Measurements from ENCODE around the gene NNMT. TPM values are rescaled to one million over a fixed set of nuclear protein-coding genes. Genes with fewer than 3 reads are reported as not detected.

NNMT gene
- total and polyA plus RNA-seq, 8 donors, result 4.8 to 139 (median 61.9) TPM

DNA sequence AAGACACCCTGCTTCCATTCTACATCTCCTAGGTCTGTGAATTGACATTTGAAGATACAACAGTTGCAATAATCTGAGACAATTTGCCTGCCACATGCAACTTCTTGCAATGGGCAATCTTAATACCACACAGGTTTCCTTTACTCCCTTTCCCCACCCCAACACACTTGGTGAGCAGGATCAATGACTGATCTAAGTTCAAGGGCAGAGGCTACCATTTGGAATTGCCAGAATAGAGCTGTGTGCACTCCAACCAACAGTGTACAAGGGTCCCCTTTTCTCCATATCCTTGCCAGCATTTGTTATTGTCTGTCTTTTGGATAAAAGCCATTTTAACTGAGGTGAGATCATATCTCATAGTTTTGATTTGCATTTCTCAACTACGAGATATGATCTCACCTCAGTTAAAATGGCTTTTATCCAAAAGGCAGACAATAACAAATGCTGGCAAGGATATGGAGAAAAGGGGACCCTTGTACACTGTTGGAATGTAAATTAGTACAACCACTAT lies 2.9 kb upstream of the NNMT start:
- Histone ChIP-seq H3K4me3 (no peak overlapping the region), H3K9me3 (no peaks in the 10 kb centered on the region), H3K4me1 (peaks cover 0 to 24% (median 0%) of the 10 kb centered on the region in 3 donors), H3K36me3 (no peaks in the 10 kb centered on the region), H3K27me3 (no peaks in the 10 kb centered on the region), H3K27ac (peak overlapping the region in 2 of 4 donors; percentile 78 to 86)
- no peak for FAIRE-seq
- 57 to 65% methylated on average over 1 of the region's 1 CpG for WGBS, 2 donors
- no peak for DNase-seq
- ATAC-seq, result no peak
- intact Hi-C loops (cut with DNase I), result no loop called here
- TF ChIP-seq, protein P1, sequence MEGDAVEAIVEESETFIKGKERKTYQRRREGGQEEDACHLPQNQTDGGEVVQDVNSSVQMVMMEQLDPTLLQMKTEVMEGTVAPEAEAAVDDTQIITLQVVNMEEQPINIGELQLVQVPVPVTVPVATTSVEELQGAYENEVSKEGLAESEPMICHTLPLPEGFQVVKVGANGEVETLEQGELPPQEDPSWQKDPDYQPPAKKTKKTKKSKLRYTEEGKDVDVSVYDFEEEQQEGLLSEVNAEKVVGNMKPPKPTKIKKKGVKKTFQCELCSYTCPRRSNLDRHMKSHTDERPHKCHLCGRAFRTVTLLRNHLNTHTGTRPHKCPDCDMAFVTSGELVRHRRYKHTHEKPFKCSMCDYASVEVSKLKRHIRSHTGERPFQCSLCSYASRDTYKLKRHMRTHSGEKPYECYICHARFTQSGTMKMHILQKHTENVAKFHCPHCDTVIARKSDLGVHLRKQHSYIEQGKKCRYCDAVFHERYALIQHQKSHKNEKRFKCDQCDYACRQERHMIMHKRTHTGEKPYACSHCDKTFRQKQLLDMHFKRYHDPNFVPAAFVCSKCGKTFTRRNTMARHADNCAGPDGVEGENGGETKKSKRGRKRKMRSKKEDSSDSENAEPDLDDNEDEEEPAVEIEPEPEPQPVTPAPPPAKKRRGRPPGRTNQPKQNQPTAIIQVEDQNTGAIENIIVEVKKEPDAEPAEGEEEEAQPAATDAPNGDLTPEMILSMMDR (IDR thresholded peaks at IDR 0.05), result no peak

DNA sequence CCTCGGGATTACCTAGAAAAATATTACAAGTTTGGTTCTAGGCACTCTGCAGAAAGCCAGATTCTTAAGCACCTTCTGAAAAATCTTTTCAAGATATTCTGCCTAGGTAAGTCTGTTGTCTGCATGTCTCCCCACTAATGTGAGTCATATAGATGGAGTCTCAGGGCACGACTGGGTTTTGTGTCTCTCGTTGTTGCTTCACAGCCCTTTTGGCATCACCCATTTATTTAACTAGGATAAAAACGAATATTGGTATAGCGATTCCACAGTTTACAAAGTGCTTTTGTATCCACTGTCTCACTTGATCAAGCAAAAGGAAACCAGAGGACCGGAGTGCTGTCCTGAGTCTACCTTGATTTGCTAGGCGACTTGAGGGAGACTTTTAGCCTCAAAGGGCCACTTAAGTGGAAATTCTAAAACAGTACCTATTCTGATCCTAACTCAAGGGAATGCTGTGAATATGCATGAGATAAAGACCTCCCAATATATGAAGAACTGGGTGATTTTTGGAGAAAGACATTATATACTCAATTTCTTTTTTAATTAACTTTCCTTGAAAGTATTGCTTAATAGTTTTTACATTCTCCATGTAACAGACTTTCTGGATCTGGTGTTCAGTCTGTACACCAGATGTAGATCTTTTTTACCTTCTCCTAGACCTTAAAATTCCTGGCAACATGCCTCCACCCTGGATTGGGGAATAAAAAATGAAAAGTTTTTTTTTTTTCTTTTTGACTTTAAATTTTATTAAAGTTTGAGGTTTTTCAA lies 590 bp downstream of the NNMT start:
- Histone ChIP-seq H3K27ac (peak overlapping the region in 3 of 4 donors; percentile 8 to 86 (median 78)), H3K27me3 (no peaks in the 10 kb centered on the region), H3K4me3 (peak overlapping the region in 2 of 4 donors; percentile 5 to 40), H3K4me1 (peaks cover 0 to 17% (median 0%) of the 10 kb centered on the region in 3 donors), H3K36me3 (no peaks in the 10 kb centered on the region), H3K9me3 (no peaks in the 10 kb centered on the region)
- FAIRE-seq (no peak), DNase-seq (no peak), ATAC-seq (no peak)
- intact Hi-C loops (cut with DNase I), result no loop called here
- TF ChIP-seq, protein P1 (IDR thresholded peaks at IDR 0.05), result no peak
- 51% methylated on average over 7 of the region's 7 CpGs for WGBS, 2 donors

DNA sequence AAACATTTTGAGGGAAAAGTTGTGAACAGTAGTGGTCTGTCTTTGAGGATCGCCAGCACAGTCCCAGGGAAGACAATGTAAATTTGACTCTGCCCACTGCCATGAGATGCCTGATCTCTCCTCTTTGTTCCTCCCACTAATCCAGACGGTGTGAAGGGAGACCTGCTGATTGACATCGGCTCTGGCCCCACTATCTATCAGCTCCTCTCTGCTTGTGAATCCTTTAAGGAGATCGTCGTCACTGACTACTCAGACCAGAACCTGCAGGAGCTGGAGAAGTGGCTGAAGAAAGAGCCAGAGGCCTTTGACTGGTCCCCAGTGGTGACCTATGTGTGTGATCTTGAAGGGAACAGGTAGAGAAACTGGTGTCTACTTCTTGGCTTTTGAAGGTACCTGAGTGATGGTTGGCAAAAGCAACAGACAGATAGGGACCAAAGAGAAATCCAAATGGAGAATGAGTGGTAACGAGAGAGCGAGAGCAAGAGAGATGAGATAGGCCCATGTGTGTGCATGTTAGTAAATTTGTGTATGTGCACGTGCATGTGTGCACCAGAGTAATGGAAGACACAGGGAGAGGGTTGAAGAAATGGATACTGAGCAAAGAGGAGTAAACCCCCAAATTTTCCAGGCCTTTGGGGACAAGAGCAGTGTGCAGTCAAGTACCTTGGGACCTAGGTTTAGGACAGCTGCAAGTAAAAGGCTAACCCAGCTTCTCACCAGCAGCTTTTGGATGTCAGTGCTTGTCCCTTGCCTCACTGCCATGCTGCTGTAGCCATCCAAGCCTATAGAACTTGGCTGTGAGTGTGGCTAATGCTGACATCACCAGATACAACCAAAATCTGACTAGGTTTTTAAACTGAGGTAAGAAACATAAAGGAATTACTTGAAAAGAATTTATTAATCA lies 1.9 kb downstream of the NNMT start:
- Histone ChIP-seq H3K27me3 (no peaks in the 10 kb centered on the region), H3K4me1 (peaks cover 0 to 5% (median 0%) of the 10 kb centered on the region in 3 donors), H3K9me3 (no peaks in the 10 kb centered on the region), H3K27ac (peak overlapping the region in 2 of 4 donors; percentile 78 to 86), H3K36me3 (no peaks in the 10 kb centered on the region), H3K4me3 (peak overlapping the region in 1 of 4 donors; percentile 40)
- no peak for FAIRE-seq
- ATAC-seq, result no peak
- WGBS, 2 donors, result 72 to 81% methylated on average over 8 of the region's 8 CpGs
- TF ChIP-seq, protein P1 (IDR thresholded peaks at IDR 0.05), result no peak
- intact Hi-C loops (cut with DNase I), result no loop called here
- no peak for DNase-seq

DNA sequence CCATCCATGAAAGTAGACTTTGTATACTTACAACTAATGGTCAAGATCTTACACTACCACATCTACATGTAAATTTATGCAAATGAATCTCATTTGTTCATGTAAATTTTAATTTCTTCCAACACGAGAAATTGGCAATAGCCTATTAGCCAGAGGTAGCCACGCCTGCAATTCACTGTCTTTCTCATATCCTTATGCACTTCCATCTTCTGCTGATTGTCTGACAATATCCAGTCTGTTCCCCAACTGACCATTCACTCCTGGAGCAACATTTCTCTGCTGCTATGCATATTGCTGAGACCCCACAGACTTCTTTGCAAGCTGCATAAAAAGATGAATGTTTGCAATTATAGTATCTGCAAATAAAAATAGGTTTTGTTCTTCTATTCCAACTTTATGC lies 2.5 kb downstream of the NNMT start:
- TF ChIP-seq, protein P1 (IDR thresholded peaks at IDR 0.05), result no peak
- WGBS, 2 donors, result 58 to 72% methylated on average over 2 of the region's 2 CpGs
- Histone ChIP-seq H3K9me3 (no peaks in the 10 kb centered on the region), H3K4me3 (peak overlapping the region in 1 of 4 donors; percentile 40), H3K36me3 (no peaks in the 10 kb centered on the region), H3K27ac (peak overlapping the region in 1 of 4 donors; percentile 86), H3K4me1 (peaks cover 0 to 1% (median 0%) of the 10 kb centered on the region in 3 donors), H3K27me3 (no peaks in the 10 kb centered on the region)
- DNase-seq (no peak), ATAC-seq (no peak), FAIRE-seq (no peak)
- intact Hi-C loops (cut with DNase I), result no loop called here
